IPS DF 6.9 (cell line): ENCODE results near the gene KLHL3.

Experiments
- DNase-seq: peaks from one replicate; pipeline ENCODE4 v3.0.0-alpha.2; 2013; ENCODE audit warnings: low read depth, low spot score
- H3K27ac ChIP-seq: one replicate; pipeline ENCODE4 v1.5.1; 2013; ENCODE audit warnings: low read length, control low read depth
- H3K27me3 ChIP-seq: 2 replicates; pipeline ENCODE4 v1.6.1; 2013; ENCODE audit warnings: mild to moderate bottlenecking, low read length; ENCODE audit not compliant: control insufficient read depth, insufficient read depth
- H3K36me3 ChIP-seq: 2 replicates; pipeline ENCODE4 v1.6.1; 2013; ENCODE audit warnings: low read length; ENCODE audit not compliant: control insufficient read depth, insufficient read depth
- H3K4me1 ChIP-seq: 2 replicates; pipeline ENCODE4 v1.6.1; 2013; ENCODE audit warnings: low read length; ENCODE audit not compliant: control insufficient read depth, insufficient read depth
- H3K4me3 ChIP-seq: 2 replicates; pipeline ENCODE4 v1.5.1; 2013; ENCODE audit warnings: mild to moderate bottlenecking, low read length
- H3K9me3 ChIP-seq: 2 replicates; pipeline ENCODE4 v1.6.1; 2013; ENCODE audit warnings: low read length, inconsistent platforms; ENCODE audit not compliant: control insufficient read depth, insufficient read depth
- WGBS: extraction: QIAGEN DNeasy Blood & Tissue Kit; methylation state at CpG from one replicate; pipeline ENCODE4 v1.1.7; 2013; ENCODE audit warnings: mixed read lengths, missing lambda C conversion rate; ENCODE audit not compliant: insufficient read length, insufficient coverage; 5-methylcytosine and 5-hydroxymethylcytosine counted together

Gene KLHL3

DNA sequence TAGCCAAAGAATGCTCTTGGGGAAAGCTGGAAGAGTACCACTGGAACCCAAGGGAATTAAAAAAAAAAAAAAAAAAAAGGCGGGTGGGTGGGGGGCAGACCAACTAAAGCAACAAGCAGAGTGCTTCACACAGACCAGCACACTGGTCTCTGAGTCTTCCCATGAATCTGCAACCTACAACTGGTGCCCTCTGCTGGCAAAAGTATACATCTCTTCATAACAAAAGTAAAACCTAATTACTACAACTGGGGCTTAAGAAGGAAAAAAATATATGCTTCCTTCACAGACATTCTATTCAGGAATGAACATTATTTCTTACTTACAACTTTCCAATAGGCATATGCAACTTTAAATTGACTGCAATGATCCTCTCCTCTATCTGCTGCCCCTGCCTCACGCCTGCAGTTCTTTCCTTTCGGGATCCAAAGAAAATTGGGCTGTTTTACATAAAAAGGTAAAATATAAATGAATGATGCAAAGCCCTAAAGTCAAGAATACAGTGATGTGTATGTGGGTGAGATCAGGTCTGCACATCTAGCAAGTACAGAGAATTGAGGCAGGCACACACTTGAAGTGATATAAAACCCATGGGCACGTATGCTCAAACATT lies 7.2 kb upstream of the KLHL3 start:
- Histone ChIP-seq H3K9me3 (no peaks in the 10 kb centered on the region), H3K4me1 (no peaks in the 10 kb centered on the region; the same call in 1 of the 2 replicates), H3K27me3 (no peaks in the 10 kb centered on the region), H3K27ac (no peak overlapping the region), H3K36me3 (no peaks in the 10 kb centered on the region), H3K4me3 (no peak overlapping the region)
- no peak for DNase-seq
- WGBS: no CpG with 5 or more reads among the region's 4 CpGs

DNA sequence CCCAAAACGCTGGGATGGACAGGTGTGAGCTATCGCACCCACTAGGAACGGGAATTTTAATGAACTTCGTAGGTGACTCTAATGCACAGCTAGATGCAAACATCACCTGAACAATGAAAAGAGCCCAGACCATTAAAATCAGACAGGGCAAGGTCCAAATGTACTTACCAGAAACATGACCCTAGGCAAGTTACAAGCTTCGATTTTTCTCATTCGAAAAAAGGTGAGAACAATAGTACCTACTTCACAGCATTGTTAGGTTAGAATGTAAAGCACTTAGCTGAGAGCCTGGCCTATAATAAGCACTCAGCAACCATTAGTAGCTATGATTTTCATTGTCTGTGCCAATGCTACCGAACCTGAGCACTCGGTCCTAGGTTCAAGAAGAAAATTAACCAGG lies 5.8 kb upstream of the KLHL3 start:
- no peak for DNase-seq
- no peak overlapping the region for H3K27ac ChIP-seq
- no peaks in the 10 kb centered on the region for H3K36me3 ChIP-seq
- H3K9me3 ChIP-seq: no peaks in the 10 kb centered on the region
- no CpG with 5 or more reads among the region's 8 CpGs for WGBS
- no peaks in the 10 kb centered on the region for H3K27me3 ChIP-seq
- no peaks in the 10 kb centered on the region for H3K4me1 ChIP-seq
- H3K4me3 ChIP-seq: no peak overlapping the region

DNA sequence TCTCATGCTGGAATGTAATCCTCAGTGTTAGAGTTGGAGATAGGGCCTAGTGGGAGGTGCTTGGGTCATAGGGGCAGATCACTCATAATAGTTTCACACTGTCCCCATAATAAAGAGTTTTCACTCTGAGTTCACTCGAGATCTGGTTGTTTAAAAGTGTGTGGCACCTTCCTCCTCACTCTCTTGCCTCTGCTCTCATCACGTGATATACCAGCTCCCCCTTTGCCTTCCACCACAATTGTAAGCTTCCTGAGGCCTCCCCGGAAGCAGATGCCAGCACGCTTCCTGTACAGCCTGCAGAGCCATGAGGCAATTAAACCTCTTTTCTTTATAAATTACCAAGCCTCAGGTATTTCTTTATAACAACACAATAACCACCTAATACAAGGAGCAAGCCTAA lies 3.8 kb upstream of the KLHL3 start:
- no CpG with 5 or more reads among the region's 4 CpGs for WGBS
- no peaks in the 10 kb centered on the region for H3K36me3 ChIP-seq

DNA sequence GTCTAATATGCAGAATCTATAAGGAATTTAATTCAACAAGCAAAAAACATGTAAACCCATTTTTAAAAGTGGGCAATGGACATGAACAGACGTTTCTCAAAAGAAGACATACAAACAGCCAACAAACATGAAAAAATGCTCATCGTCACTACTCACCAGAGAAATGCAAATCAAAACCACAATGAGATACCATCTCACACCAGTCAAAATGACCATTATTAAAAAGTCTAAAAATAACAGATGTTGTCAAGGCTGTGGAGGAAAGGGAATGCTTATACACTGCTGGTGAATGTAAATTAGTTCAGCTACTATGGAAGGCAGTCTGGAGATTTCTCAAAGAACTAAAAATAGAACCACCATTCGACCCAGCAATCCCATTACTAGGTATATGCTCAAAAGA lies 3.1 kb upstream of the KLHL3 start:
- no peaks in the 10 kb centered on the region for H3K9me3 ChIP-seq
- no peak overlapping the region for H3K4me3 ChIP-seq
- H3K27ac ChIP-seq: no peak overlapping the region
- WGBS: no CpG with 5 or more reads among the region's 3 CpGs
- no peaks in the 10 kb centered on the region for H3K36me3 ChIP-seq
- H3K27me3 ChIP-seq: no peaks in the 10 kb centered on the region
- H3K4me1 ChIP-seq: peaks cover 2% of the 10 kb centered on the region; the same call in 1 of the 2 replicates
- no peak for DNase-seq

More for the DNA sequence above, 3.8 kb upstream of the KLHL3 start:
- H3K4me3 ChIP-seq: no peak overlapping the region
- H3K9me3 ChIP-seq: no peaks in the 10 kb centered on the region
- no peaks in the 10 kb centered on the region for H3K4me1 ChIP-seq
- no peak overlapping the region for H3K27ac ChIP-seq
- DNase-seq: no peak
- H3K27me3 ChIP-seq: no peaks in the 10 kb centered on the region

DNA sequence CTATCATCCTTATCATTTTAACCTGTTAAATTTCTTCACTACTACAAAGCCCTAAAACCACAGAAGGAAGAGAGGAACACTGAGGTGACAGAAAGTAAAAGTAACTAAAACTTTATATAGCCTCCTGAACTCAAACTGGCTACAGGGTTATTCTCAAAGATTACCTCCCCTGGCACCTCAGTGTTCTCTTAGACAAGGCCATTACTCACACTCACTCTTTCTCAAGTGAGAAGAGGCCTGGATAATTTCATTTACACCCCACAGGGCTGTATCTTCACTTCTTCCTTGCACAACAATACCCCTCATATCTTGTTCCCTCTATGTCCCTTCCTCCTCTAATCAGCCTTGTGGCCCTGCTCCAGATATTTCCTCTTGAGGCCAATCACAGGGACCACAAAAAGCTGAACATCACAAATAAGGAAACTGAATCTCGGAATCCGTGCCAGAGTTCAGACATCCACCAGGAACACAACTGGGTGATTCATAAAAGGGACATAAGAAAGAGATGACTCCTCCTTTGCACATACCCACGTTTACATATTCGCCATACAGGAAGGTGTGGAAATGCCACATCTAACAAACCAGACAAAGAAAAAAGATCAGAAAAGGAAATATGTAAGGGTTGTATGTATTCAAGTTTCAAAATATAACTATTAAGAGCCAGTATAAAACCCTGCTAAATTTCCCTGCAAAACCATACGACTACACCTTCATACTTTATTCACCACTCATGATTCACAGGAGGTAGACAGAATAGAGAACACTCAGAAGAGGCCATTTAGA lies 1.7 kb upstream of the KLHL3 start:
- peaks cover 2% of the 10 kb centered on the region; the same call in 1 of the 2 replicates for H3K4me1 ChIP-seq
- WGBS: no CpG with 5 or more reads among the region's 5 CpGs
- no peak overlapping the region for H3K27ac ChIP-seq
- DNase-seq: no peak
- H3K4me3 ChIP-seq: no peak overlapping the region
- no peaks in the 10 kb centered on the region for H3K27me3 ChIP-seq
- H3K36me3 ChIP-seq: no peaks in the 10 kb centered on the region
- H3K9me3 ChIP-seq: no peaks in the 10 kb centered on the region

DNA sequence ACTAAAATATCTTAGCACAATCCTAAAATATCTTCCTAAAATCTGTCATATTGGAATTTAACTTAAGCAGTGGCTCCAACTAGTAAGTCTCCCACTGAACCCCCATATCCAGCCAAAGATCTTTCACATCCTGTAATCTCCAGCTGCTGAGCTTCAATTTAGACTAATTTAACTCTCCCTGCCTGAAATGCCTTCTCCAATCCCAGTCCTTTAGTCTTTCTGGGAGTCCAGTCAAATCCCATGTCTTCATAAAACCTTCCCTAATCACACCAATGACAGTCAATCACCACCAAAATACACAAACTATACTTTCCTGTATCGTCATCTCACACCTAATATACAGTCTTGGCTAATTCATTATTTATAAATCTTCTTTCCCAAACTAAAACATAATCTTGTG lies 607 bp upstream of the KLHL3 start:
- no peaks in the 10 kb centered on the region for H3K9me3 ChIP-seq
- peaks cover 2% of the 10 kb centered on the region; the same call in 1 of the 2 replicates for H3K4me1 ChIP-seq
- DNase-seq: no peak
- 100% methylated on average over 1 of the region's 1 CpG for WGBS
- no peaks in the 10 kb centered on the region for H3K36me3 ChIP-seq
- H3K27me3 ChIP-seq: no peaks in the 10 kb centered on the region
- no peak overlapping the region for H3K27ac ChIP-seq
- no peak overlapping the region for H3K4me3 ChIP-seq

DNA sequence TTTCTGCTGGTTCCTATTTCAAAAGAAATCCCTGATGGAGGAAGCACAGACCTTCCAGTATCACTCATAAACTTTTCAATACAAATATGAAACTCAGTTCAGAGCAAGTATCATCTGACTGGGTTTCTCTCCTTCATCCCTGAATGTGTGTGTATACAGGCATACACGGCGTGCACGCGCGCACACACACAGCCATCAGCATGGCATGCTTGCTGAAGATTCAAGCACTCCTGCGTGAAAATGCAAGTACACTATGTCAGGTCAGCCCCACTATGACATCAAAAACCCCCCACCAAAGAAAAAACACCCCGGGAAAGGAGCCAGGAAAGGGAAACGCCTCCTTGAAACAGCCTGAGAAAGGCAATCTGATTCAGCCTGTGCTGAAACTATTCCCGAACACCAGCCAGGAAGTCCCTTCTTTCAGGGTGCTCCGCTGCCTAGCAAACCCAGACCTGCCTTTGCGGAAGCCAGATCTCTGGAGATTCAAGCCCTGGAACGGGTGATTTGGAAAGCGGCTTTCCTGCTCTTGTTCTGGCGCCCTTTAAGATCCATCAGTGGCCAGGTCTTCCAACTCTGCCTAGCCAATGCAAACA lies 831 bp downstream of the KLHL3 start:
- no peaks in the 10 kb centered on the region for H3K9me3 ChIP-seq
- no peaks in the 10 kb centered on the region for H3K27me3 ChIP-seq
- peaks cover 2% of the 10 kb centered on the region; the same call in 1 of the 2 replicates for H3K4me1 ChIP-seq
- no peak overlapping the region for H3K27ac ChIP-seq
- no peaks in the 10 kb centered on the region for H3K36me3 ChIP-seq
- no CpG with 5 or more reads among the region's 14 CpGs for WGBS
- peak overlapping the region; percentile 43; the same call in 1 of the 2 replicates for H3K4me3 ChIP-seq
- DNase-seq: no peak

DNA sequence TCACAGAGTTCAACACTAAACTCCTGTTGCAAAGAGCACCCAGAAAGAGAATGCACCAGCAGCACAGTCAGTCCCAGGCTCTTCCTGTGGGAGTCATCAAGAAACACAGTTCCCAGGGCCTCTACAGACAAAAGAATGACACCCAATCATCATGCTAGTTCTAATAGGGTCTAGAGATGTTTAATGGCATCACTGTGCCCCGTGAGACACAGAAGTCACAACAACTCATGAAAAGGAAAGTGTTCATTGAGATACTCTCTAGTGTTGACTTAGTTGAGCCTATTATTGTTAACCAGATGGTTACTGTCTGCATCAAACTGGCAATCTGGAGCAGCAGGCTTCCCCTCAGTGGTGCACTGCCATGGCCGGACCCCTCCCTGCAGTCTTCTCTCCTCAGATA lies 1.6 kb downstream of the KLHL3 start:
- no peaks in the 10 kb centered on the region for H3K36me3 ChIP-seq
- H3K27me3 ChIP-seq: no peaks in the 10 kb centered on the region
- H3K4me1 ChIP-seq: peaks cover 2% of the 10 kb centered on the region; the same call in 1 of the 2 replicates
- WGBS: no CpG with 5 or more reads among the region's 2 CpGs
- H3K9me3 ChIP-seq: no peaks in the 10 kb centered on the region
- no peak for DNase-seq
- H3K4me3 ChIP-seq: no peak overlapping the region; the same call in 1 of the 2 replicates
- H3K27ac ChIP-seq: no peak overlapping the region

DNA sequence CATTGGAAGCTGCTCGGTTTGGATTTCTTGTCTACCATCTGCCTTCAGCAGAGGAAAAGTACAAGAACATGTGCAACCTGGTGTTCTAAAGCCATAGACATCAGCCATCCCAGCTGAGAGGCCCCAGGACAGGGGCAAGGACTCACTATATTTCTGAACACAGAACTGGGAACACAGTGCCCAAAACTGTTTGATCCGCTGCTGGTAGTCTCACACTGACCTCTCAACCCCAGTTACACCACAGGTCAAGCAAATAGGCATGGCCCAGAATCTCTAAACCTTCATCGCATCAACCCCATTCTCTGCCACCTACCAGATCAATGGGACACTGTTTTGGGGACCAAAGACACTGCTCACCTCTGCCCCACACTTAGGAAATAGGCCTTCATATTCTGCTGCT lies 2.0 kb downstream of the KLHL3 start:
- no CpG with 5 or more reads among the region's 3 CpGs for WGBS
- DNase-seq: no peak
- Histone ChIP-seq H3K27ac (no peak overlapping the region), H3K36me3 (no peaks in the 10 kb centered on the region), H3K9me3 (no peaks in the 10 kb centered on the region), H3K27me3 (no peaks in the 10 kb centered on the region), H3K4me3 (no peak overlapping the region), H3K4me1 (peaks cover 2% of the 10 kb centered on the region; the same call in 1 of the 2 replicates)

DNA sequence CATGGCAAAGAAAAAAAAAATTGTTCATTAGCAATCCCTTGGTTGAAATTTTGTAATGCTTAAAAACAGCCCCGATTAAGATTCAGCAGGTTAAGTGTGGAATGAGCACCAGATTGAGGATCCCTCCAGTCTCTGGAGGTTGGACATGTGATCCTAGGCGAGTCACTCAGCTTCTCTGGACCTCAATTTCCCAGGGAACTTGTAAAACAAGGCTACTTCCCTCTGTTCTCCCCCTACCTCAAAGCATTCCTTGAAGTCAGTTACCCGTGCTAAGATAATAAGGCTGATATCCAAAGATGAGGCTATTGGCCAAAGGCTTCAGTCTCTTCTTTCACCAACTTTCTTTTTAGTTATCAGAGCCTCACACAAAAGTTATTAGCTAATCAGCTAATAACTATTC lies 2.9 kb downstream of the KLHL3 start:
- no peak overlapping the region for H3K27ac ChIP-seq
- H3K36me3 ChIP-seq: no peaks in the 10 kb centered on the region
- WGBS: no CpG with 5 or more reads among the region's 3 CpGs
- H3K4me1 ChIP-seq: peaks cover 2% of the 10 kb centered on the region; the same call in 1 of the 2 replicates
- H3K4me3 ChIP-seq: no peak overlapping the region
- DNase-seq: no peak
- no peaks in the 10 kb centered on the region for H3K9me3 ChIP-seq
- H3K27me3 ChIP-seq: no peaks in the 10 kb centered on the region
